OCI-LY7 (cell line): ENCODE measurements around the gene KIAA0513. TPM values are rescaled to one million over a fixed set of nuclear protein-coding genes. Genes with fewer than 3 reads are reported as not detected.

Source experiments
- BruUV-seq: library from RNA; stranded (reverse); fragments of 400-500 nt; replicated peaks from 2 replicates; lab custom pipeline; 2021; lab: Mats Ljungman, UMichigan
- CTCF ChIA-PET: fragments of 300-600 bp; sonication (Branson Sonifier 250); formaldehyde crosslinking; loops from one replicate; lab custom pipeline; 2022; ENCODE audit warnings: antibody characterized with exemption; ENCODE audit not compliant: unreplicated experiment; lab: Charles Lee
- POLR2A ChIA-PET: fragments of 300-600 bp; sonication (Branson Sonifier 250); formaldehyde crosslinking; loops from one replicate; lab custom pipeline; 2022; ENCODE audit warnings: antibody characterized with exemption; lab: Charles Lee
- DNase-seq: peaks from one replicate; pipeline ENCODE4 v3.0.0-alpha.2; 2015; ENCODE audit warnings: low spot score
- H2AFZ ChIP-seq: fragments of 200-600 bp; sonication (generic), shearing (Covaris generic); 2 replicates; pipeline ENCODE4 v1.6.1; 2014; ENCODE audit warnings: mild to moderate bottlenecking, antibody characterized with exemption, low read length, moderate library complexity
- H3K27ac ChIP-seq: fragments of 200-600 bp; sonication (generic); 2 replicates; pipeline ENCODE4 v1.5.1; 2014; ENCODE audit warnings: mixed run types, low read depth, mild to moderate bottlenecking, moderate library complexity, low read length, inconsistent platforms; ENCODE audit not compliant: poor library complexity, severe bottlenecking
- H3K36me3 ChIP-seq: fragments of 200-600 bp; sonication (generic); 2 replicates; pipeline ENCODE4 v1.6.1; 2014; ENCODE audit warnings: mild to moderate bottlenecking, antibody characterized with exemption, low read length, moderate library complexity, mixed read lengths; ENCODE audit not compliant: insufficient read depth
- H3K4me1 ChIP-seq: fragments of 200-600 bp; sonication (generic); 2 replicates; pipeline ENCODE4 v1.5.1; 2014; ENCODE audit warnings: mild to moderate bottlenecking, low read length; ENCODE audit not compliant: insufficient read depth, poor library complexity, severe bottlenecking
- H3K4me2 ChIP-seq: fragments of 200-600 bp; sonication (generic); 2 replicates; pipeline ENCODE4 v1.6.1; 2014; ENCODE audit warnings: mild to moderate bottlenecking, low read length
- H3K4me3 ChIP-seq: fragments of 200-600 bp; sonication (generic); 2 replicates; pipeline ENCODE4 v1.5.1; 2014; ENCODE audit warnings: mild to moderate bottlenecking, low read depth, low read length; ENCODE audit not compliant: poor library complexity, severe bottlenecking
- H3K79me2 ChIP-seq: fragments of 200-600 bp; sonication (generic); 2 replicates; pipeline ENCODE4 v1.6.1; 2016; ENCODE audit warnings: low read depth, mild to moderate bottlenecking, low read length, moderate library complexity, mixed read lengths; ENCODE audit not compliant: insufficient read depth
- H3K9me2 ChIP-seq: fragments of 200-600 bp; sonication (generic); 2 replicates; pipeline ENCODE4 v1.6.1; 2016; ENCODE audit warnings: mild to moderate bottlenecking, low read length, mixed read lengths; ENCODE audit not compliant: insufficient read depth
- H3K9me3 ChIP-seq: fragments of 200-600 bp; sonication (generic); 2 replicates; pipeline ENCODE4 v1.6.1; 2014; ENCODE audit warnings: mild to moderate bottlenecking, mixed run types, low read length, mixed read lengths
- H4K20me1 ChIP-seq: fragments of 200-600 bp; sonication (generic); 2 replicates; pipeline ENCODE4 v1.6.1; 2014; ENCODE audit warnings: mild to moderate bottlenecking, antibody characterized with exemption, low read length, moderate library complexity, mixed read lengths; ENCODE audit not compliant: insufficient read depth
- CTCF ChIP-seq: fragments of 200-600 bp; sonication (generic); conservative IDR thresholded peaks from 2 replicates; pipeline ENCODE4 v1.5.1; 2014; ENCODE audit warnings: mild to moderate bottlenecking, antibody characterized with exemption, low read length, moderate library complexity, mixed read lengths
- EZH2phosphoT487 ChIP-seq: fragments of 200-600 bp; sonication (generic); IDR thresholded peaks from 2 replicates; pipeline ENCODE4 v1.6.1; 2018; ENCODE audit warnings: low read depth, borderline replicate concordance, mild to moderate bottlenecking, mixed run types, antibody characterized with exemption, low read length, moderate library complexity, mixed read lengths
- intact Hi-C: fragments of 100-400 bp; cut with micrococcal nuclease; formaldehyde crosslinking; loops from one replicate; pipeline ENCODE4 v1.10.0; 2022; ENCODE audit not compliant: unreplicated experiment
- total RNA-seq, 2 experiments: library from RNA; depleted of rRNA in 1 of 2; stranded (reverse); fragments of >200 nt in 1 of 2; shearing (Covaris generic) in 1 of 2; gene quantifications; 2 replicates each; pipeline ENCODE4 v1.2.3, GENCODE V29; 2014 to 2022

The KIAA0513 gene
- total RNA-seq, 2 experiments from 2014 or later: 0.88 to 4.8 TPM

GRCh38 chr16:85134076-85134788, 106.6 kb downstream of the KIAA0513 start:
- no peak overlapping the region for H2AFZ ChIP-seq
- ChIA-PET CTCF (no interaction called here), POLR2A (no interaction called here)
- H3K9me3 ChIP-seq: no peaks in the 10 kb centered on the region
- no peak overlapping the region for H3K4me3 ChIP-seq
- no peaks in the 10 kb centered on the region for H3K79me2 ChIP-seq
- H3K4me2 ChIP-seq: no peak overlapping the region
- intact Hi-C loops: no loop called here
- TF ChIP-seq EZH2phosphoT487: no peak
- no peak for TF ChIP-seq CTCF
- no peak overlapping the region for H3K27ac ChIP-seq
- peaks cover 9% of the 10 kb centered on the region for H3K4me1 ChIP-seq
- H3K36me3 ChIP-seq: no peaks in the 10 kb centered on the region
- H4K20me1 ChIP-seq: no peaks in the 10 kb centered on the region
- BruUV-seq: no TSS peak
- DNase-seq: no peak
- H3K9me2 ChIP-seq: no peaks in the 10 kb centered on the region

GRCh38 chr16:85134789-85135142, 107.2 kb downstream of the KIAA0513 start:
- Histone ChIP-seq H4K20me1 (no peaks in the 10 kb centered on the region), H2AFZ (no peak overlapping the region), H3K9me2 (no peaks in the 10 kb centered on the region), H3K4me3 (no peak overlapping the region), H3K27ac (no peak overlapping the region), H3K4me2 (no peak overlapping the region), H3K4me1 (peaks cover 9% of the 10 kb centered on the region), H3K36me3 (no peaks in the 10 kb centered on the region), H3K79me2 (no peaks in the 10 kb centered on the region), H3K9me3 (no peaks in the 10 kb centered on the region)
- DNase-seq: no peak
- intact Hi-C loops: no loop called here
- BruUV-seq: no TSS peak
- CTCF ChIA-PET: no interaction called here
- TF ChIP-seq CTCF (no peak), EZH2phosphoT487 (no peak)
- POLR2A ChIA-PET: no interaction called here

GRCh38 chr16:85136213-85136701, 108.7 kb downstream of the KIAA0513 start:
- H3K27ac ChIP-seq: no peak overlapping the region
- peak; percentile 34 for DNase-seq
- no peaks in the 10 kb centered on the region for H3K9me3 ChIP-seq
- no peak overlapping the region for H2AFZ ChIP-seq
- H4K20me1 ChIP-seq: no peaks in the 10 kb centered on the region
- H3K4me2 ChIP-seq: no peak overlapping the region
- no peaks in the 10 kb centered on the region for H3K79me2 ChIP-seq
- TF ChIP-seq CTCF: no peak
- TF ChIP-seq EZH2phosphoT487: no peak
- no peaks in the 10 kb centered on the region for H3K9me2 ChIP-seq
- no peak overlapping the region for H3K4me3 ChIP-seq
- no peaks in the 10 kb centered on the region for H3K36me3 ChIP-seq
- no TSS peak for BruUV-seq
- H3K4me1 ChIP-seq: peaks cover 9% of the 10 kb centered on the region
- CTCF ChIA-PET: interaction anchor here (0.6 to 1.4 kb wide), 2 partner anchors 9 to 80 kb away, joined by 3 read pairs; no protein-coding TSS in a partner anchor
- POLR2A ChIA-PET: no interaction called here
- intact Hi-C loops: no loop called here
